ENCODE measurements around the gene WIPF1.

WIPF1 gene

DNA sequence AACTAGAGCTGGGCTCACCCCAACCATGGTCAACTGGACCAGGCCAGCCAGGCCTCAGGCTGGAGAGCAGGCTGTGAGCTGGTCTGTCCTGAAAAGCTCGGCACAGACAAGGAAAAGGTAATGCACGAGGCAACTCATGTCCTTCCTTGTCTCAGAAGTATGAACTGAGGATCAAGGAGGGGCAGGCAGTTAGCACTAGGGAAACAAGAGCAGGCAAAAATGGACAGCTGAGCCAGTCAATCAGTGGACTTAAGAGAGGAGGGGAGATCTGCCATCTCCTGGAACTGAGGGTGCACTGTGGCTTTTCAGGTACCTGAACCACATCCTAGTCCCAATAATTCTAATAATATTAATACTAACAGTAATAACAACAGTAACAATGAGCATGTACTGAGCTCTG lies 20.6 kb upstream of the WIPF1 start:
- DNase-seq (ENCODE audit: low spot score): no peak

DNA sequence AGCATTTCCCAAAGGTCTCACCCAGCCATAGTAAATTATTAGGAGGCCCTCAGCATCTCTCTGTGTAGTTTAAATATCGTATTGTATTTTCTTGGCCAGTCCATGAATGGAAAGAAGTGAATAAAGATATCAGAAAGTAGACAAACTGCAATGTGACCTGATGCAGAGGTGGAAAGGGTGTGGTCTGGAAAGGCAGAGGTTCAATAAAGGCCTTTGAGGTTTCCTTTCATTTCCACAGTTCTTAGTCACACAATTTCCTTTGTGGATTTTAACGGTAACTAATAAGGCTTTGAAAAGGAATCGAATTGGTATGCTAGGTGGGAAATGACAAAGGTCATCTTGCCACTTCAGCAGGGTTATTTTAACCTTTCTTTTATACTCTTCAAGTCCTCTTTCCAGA lies 20.1 kb upstream of the WIPF1 start:
- no peak for DNase-seq (ENCODE audit: low spot score)

DNA sequence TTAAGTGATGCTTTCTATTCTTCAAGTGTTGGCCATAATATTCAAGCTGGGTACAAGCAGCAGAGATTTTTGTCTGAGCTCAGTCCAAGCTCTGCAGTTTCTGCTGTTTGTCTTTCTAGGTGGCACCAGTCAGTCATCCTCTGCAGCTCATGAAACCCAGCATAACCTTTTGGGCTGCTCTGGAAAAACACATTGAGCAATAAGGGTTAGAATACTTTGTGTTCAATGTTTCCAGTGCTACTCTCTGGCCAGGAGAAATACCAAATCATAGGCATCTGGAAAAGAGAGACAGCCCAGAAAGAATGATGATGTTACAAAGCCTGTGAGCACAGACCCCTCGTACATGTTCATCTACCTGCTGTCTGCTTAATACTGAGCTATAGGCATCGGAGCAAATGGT lies 19.5 kb upstream of the WIPF1 start:
- no peak for DNase-seq (ENCODE audit: low spot score)

DNA sequence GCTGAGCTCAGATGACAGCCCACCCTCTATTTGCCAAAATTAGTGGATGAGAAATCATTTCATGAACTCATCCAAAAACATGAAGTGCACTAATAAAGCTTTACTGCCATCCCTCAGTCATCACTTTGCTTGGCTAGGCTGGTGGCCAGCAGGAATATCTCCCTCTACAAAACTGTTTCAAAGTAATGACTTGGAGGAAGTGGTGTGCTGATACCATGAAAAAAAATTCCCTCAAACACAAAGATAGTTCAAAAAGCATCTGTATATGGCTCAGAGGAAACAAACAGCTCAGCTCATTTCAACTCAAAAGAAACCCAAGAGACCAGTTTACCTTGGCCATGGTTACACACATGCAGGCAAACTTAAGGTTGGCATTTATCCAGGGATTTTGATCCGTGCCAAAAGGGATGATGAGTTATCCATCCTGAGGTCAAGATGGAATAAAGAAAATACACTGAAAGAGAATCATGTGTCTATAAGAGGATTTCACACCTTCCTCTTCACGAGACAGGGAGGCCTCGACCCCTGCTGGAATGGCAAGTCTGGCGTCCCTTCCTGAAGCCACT lies 18.4 kb upstream of the WIPF1 start:
- no peak for DNase-seq (ENCODE audit: low spot score)

DNA sequence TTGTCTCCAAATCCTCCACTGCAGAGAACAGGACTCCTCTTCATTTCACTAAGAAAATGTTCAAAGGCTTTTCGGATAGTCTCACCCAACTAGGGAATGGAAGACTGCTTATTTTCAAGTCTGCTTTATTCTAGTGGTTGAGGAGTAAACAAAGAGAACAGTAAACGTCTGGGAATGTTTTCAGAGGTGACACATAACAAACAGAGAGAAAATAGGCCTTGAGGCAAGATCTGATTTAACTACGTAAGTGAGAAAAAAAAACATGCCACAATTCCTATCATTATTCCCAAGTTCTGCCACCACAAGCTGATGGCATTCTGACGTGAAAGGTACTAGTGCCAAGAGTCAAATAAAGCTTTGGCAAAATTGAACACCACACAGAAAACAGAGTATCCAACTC lies 16.7 kb upstream of the WIPF1 start:
- DNase-seq (ENCODE audit: low spot score): no peak

DNA sequence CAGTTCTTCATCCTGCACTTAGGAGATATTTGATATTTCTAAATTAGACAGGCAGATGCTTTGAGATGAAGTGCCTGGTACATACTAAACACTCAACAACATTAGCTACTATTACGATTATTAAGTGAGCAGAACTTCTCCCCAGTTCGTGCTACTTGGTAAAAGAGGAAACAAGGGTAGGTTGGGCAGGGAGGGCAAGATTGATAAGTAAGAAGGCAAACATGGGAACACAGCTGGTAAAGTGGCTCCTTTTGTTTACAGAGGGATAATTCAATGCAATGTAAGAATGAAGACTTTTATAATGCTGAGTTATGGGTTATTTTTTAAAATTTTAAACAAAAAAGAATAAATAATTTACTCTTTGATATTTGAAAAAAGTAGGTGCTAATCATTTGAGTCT lies 15.9 kb upstream of the WIPF1 start:
- no peak for DNase-seq (ENCODE audit: low spot score)

DNA sequence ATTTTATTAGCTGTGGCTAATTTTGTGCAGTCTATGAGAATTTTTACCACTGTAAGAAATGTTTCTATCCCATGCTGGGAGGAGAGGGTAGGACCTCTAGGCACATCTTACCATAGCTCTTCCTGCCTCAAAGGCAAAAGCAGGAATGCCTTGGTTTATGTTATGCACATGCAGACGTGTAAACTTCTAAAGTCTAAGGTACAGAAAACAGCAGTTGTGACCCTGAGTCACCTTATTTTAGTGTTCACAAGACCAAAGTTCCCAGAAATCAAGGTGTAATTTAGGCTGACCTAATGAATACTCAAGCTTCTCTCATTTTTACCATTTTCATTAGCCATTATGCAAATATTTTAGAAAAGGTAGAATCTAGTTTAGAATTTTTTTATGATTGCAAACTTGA lies 15.4 kb upstream of the WIPF1 start:
- no peak for DNase-seq (ENCODE audit: low spot score)

DNA sequence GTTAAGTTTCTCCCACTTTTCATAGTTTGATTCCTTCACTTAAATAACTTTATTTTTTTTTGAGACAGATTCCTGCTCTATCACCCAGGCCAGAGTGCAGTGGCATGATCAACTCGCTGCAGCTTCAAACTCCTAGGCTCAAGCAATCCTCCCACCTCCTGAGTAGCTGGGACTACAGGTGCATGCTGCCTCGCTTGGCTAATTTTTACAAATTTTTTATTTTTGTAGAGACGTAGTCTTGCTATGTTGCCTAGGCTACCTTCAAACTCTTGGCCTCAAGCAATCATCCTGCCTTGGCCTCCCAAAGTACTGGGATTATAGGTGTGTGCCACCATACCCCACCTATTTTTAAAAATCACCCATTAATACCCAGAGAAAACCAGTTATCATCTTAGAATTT lies 14.2 kb upstream of the WIPF1 start:
- no peak for DNase-seq (ENCODE audit: low spot score)

DNA sequence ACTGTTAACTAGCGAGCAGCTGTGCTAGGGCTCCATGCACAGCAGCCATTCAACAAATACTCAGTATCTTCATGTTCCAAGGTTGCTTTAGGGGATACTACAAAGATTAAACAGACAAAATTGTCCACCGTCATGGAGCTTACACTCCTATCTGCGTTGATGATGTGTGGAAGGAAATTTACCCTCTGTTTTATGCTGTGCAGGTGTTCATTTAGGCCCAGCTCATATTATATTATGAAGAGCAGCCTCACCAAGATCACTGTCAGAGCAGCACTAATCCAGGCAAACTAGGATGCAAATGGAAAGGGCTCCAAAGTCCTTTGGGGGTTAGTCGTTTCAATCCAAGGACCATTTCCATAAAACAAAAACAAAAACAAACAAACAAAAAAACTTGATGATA lies 13.4 kb upstream of the WIPF1 start:
- no peak for DNase-seq (ENCODE audit: low spot score)

DNA sequence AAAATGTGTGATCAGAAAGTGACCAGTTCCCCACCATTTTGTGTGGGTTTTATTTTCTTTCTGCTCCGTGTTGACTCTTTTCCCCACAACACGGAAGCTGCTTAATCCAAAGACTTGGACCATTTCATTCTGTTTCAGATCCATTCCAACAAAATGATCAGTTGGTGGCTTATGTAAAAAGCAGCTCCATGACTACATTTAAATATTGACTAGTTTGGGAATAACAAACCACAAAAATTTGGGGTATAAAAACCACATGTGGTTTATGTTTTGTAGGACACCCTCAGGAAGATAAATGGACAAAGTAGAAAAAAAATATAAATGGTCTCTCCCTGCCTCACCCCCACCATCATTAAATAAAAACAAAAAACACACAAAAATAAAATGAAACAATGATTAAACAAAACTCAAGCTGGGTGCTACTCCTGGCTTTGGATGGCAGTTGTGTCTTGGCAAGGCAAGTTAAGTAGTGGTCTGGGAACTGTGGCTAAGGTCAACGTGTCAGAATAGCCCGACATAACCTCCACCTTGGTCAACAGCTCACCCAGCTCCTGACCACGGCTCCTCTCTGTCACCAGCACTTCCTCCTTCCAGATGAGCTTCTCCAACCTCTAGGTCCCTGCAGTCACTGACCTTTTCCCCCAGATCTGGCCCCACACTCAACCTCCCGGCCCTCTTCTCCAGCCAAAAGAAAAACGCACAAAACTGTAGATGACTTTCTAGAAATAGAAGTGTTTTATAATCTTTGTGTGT lies 12.8 kb upstream of the WIPF1 start:
- no peak for DNase-seq (ENCODE audit: low spot score)

DNA sequence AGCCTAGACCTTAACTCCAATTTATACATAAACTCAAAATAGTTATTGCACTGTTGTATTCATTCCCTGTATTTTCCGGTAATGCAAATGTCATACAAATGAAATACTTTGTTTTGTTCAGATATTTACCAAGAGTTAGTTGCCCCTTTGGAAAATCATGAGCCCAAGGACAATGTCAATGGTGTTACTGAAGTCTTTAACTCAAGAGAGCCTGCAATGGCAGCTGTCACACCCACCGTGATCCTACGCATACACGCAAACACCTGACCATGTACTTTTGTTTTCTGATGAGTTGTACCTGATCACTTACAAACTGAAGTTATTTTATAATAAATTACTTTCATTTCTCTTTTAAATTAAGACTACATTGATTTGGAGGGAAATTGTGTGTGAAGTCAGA lies 11.7 kb upstream of the WIPF1 start:
- no peak for DNase-seq (ENCODE audit: low spot score)

DNA sequence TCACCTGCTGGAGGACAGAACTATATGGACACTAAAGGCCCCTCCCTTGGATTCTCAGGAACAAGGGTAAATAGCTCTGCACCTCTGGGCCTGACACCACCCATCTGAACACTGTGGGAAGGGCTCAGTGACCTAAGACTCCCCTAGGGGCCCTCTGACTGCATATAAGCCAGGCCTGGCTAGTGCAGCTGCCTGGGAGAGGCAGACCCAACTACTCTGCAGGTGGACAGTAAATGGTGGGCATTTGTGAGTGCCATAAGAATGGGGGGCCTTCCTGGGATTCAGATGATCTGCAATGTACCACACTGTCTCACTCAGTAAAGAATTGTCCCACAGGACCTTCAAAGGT lies 11.2 kb upstream of the WIPF1 start:
- DNase-seq (ENCODE audit: low spot score): no peak

DNA sequence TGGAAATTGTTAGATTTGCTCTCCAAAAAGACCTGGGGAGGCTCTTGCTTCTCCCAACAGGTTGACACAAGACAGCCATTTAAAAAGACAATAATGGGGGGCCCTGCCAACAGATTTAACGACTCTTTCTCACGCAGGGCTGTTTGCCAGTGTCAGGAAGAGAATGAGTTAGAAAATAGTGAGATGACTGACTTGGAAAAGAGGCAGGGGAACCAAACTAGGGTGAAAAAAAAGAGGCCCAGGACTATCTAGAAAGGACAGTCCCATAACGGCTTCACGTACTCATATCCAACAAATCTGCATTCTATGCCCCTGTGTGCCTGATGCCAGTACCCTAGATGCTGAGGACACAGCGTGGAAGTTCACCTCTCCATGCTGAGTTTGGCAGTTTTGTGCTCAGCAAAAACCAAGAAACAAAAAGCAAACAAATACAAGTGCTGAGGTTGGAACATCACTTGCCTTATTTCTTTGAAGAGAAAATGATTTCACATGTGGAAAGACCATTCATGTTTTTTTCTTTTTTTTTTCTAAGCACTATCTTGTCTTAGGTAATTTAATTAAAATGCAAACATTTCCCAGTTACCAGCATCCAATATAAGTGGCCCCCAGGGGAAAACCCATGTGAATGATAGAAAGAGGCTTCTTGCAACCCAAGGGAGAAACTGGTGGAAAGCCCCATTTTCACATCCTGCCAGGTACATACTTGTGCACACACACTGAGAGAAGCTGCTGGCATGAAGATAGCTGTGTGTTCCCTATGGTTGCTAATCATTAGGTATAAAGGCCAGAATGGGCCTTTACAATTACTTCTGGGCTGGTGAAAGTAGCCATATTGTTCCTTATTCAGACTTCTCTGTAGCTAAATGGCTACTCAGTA lies 10.6 kb upstream of the WIPF1 start:
- no peak for DNase-seq (ENCODE audit: low spot score)

DNA sequence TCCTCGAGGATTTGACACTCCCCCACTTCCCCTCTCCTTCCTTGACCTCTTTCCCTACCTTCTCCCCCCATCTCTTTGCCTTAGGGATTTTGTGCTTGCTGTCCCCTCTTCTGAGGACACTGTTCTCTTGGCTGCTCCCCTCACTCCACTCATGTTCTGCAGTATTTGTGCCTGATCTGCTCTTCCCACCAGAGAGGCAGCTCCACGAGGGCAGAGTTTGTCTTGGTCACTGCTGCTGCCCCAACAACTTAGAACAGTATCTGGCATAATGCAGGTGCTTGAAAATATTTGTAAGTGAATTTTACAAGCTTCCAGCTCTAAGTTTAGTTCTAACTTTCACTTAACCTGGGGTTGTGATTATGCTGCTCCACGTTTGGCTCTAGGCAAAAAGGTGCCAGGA lies 10.0 kb upstream of the WIPF1 start:
- DNase-seq (ENCODE audit: low spot score): no peak

DNA sequence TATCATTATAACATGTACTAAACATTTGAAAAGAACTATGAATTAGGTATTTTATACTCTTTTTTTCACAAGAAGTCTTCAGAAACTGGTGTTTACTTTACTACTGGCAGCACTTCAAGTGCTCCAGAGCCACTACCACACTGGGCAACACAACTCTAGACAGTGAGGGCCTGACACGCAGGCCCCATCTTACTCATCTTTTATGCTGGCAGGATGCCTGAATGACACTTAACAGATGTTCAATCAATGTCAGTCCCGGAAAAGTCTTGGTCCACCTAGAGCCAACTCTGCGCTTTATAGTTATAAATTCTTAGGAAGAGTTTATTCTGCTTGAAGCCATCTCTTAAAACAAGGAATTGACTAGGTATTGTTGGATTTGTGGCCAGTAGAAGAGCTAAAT lies 8.7 kb upstream of the WIPF1 start:
- DNase-seq (ENCODE audit: low spot score): peak; percentile 15

DNA sequence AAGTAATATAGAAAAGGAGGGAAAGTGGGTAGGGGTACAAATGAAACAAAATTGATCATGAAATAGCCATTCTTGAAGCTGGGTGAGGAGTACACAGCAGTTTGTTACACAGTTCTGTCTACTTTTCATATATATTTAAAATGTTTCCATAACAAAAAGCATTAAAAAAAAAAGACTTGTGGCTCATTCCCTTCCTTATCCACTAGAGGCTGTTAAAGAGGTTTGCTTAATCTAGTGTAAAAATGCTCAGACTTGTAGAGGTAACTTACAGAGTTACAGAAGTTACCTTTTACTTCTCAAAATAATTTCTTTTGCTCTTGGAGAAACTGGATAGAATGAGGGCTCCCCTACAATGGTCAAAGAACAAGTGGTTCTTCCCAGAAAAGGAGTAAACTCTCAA lies 8.1 kb upstream of the WIPF1 start:
- DNase-seq (ENCODE audit: low spot score): no peak

DNA sequence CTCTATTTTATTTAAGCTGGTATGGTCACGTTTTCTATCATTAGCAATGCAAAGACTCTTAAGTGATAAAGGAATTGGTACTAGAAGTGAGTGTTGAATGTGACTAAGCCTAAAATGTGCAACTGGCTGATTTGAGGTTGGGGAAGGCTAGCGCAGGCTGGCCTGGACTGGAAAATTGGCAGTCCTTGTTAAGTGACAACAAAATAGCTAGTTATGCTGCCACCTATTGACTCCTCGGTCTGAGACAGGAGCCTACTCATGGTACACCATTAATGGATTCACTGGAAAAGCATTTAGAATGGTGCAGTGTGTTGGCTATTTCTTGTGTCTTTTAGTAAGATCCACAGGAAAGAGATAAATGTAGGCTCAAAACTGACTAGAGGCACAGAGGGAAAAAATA lies 5.7 kb upstream of the WIPF1 start:
- no peak for DNase-seq (ENCODE audit: low spot score)

DNA sequence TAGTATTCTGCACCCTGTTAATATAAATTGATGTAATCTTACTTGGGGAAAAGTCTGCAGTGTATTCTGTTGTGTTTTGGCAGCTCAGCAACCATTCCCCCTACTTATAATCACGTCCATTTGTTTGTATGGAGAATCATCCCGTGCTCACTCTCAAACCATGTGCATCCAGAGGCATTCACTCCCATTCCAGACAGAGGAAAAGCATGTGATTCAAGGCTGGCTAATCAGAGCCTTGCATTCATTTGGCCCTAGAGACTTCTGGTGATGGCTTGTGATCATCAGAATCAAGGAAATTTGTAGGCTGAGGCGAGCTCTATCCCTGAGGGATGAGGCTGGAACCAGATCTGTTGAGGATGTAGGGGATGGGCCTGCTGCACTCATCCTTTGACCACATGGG lies 5.1 kb upstream of the WIPF1 start:
- DNase-seq (ENCODE audit: low spot score): no peak

DNA sequence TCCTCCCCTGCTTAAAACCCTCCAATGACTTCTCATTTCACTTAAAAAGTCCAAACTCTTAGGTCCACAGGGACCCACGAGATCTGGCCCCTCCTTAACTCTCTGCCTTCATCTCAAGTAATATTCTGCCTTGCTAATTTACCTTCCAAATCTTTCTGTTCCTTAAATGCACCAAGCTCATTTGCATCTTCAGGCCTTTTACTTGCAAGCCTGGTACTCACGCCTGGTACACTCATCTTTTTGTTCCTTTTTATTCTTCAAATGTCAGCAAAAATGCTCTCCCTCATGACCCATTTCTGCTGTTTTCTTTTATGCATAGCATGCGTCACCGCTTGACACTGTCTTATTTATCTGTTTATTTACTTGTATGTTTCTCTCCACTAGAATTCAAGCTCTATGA lies 2.7 kb upstream of the WIPF1 start:
- no peak for DNase-seq (ENCODE audit: low spot score)

DNA sequence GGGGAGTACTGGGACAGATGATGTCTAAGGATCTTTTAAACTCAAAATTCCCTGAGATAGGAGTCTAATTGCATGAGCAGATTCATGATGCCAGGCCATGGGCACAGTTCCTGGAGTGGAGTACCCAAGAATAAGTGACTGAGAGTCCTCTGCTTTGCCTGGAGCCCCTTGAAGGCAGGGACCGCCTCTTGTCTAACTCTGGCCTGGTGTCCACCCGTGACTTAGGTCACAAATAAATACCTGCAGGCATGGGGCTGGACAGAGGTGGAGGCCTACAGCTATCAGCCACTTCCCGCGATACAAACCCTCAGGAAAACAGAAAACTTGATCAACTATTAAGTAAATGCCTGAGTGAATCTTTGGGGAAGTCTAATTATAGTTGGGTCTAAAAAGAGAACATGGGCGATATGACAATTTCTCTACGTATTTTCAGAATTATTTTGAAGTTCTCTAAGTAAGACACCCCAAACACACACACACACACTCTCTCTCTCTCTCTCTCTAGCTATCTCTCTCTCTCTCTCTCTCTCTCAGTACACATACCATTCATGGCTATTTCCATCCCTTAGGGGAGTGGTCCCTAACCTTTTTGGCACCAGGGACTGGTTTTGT lies 1.8 kb upstream of the WIPF1 start:
- no peak for DNase-seq (ENCODE audit: low spot score)

DNA sequence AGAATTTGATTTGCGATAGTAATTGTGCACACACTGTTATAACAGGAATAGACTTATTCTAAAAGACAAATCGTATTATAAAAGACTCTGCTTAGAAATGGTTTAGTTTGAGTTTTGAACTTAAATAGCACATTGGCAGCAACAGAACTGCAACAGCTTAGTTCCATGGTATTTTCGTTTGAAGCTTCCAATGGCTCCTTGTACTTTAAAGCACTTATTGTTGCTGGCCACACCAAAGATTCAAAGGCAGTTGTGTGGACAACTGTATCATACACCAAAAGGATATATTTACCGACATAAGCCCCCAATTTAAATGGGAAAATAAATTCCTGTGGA lies 627 bp downstream of the WIPF1 start:
- DNase-seq (ENCODE audit: low spot score): no peak

DNA sequence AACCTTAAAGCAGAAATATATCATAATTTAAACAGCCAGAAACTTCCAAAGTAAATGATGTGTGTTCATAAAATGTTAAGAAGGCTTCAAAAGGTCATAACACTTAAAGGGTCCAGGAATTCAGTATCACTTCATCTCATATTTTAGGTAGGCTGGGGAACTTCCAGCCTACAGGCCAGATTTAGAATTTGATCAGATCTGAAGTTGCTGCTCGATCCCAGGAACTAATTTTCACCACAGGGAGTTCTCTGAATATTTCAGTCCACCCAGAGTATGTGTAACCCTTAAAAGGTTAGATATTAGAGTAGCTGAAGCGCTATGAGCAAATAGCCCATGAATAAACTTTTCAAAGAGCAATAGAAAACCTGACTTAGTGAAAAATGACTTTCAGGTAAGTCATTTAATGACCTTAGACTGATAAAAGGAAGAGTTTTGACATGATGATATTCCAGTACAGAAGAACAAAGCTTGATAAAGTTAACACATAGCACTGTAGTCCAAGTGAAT lies 1.7 kb downstream of the WIPF1 start:
- DNase-seq (ENCODE audit: low spot score): no peak
